OCI-LY7 (cell line): ENCODE results near the gene TFAP2A. TPM values are rescaled to one million over a fixed set of nuclear protein-coding genes. Genes with fewer than 3 reads are reported as not detected.

ENCODE experiments used
- BruUV-seq: library from RNA; stranded (reverse); fragments of 400-500 nt; replicated peaks from 2 replicates; lab custom pipeline; 2021; lab: Mats Ljungman, UMichigan
- CTCF ChIA-PET: fragments of 300-600 bp; sonication (Branson Sonifier 250); formaldehyde crosslinking; loops from one replicate; lab custom pipeline; 2022; ENCODE audit warnings: antibody characterized with exemption; ENCODE audit not compliant: unreplicated experiment; lab: Charles Lee
- POLR2A ChIA-PET: fragments of 300-600 bp; sonication (Branson Sonifier 250); formaldehyde crosslinking; loops from one replicate; lab custom pipeline; 2022; ENCODE audit warnings: antibody characterized with exemption; lab: Charles Lee
- DNase-seq: peaks from one replicate; pipeline ENCODE4 v3.0.0-alpha.2; 2015; ENCODE audit warnings: low spot score
- H2AFZ ChIP-seq: fragments of 200-600 bp; sonication (generic), shearing (Covaris generic); 2 replicates; pipeline ENCODE4 v1.6.1; 2014; ENCODE audit warnings: mild to moderate bottlenecking, antibody characterized with exemption, low read length, moderate library complexity
- H3K27ac ChIP-seq: fragments of 200-600 bp; sonication (generic); 2 replicates; pipeline ENCODE4 v1.5.1; 2014; ENCODE audit warnings: mixed run types, low read depth, mild to moderate bottlenecking, moderate library complexity, low read length, inconsistent platforms; ENCODE audit not compliant: poor library complexity, severe bottlenecking
- H3K36me3 ChIP-seq: fragments of 200-600 bp; sonication (generic); 2 replicates; pipeline ENCODE4 v1.6.1; 2014; ENCODE audit warnings: mild to moderate bottlenecking, antibody characterized with exemption, low read length, moderate library complexity, mixed read lengths; ENCODE audit not compliant: insufficient read depth
- H3K4me1 ChIP-seq: fragments of 200-600 bp; sonication (generic); 2 replicates; pipeline ENCODE4 v1.5.1; 2014; ENCODE audit warnings: mild to moderate bottlenecking, low read length; ENCODE audit not compliant: insufficient read depth, poor library complexity, severe bottlenecking
- H3K4me2 ChIP-seq: fragments of 200-600 bp; sonication (generic); 2 replicates; pipeline ENCODE4 v1.6.1; 2014; ENCODE audit warnings: mild to moderate bottlenecking, low read length
- H3K4me3 ChIP-seq: fragments of 200-600 bp; sonication (generic); 2 replicates; pipeline ENCODE4 v1.5.1; 2014; ENCODE audit warnings: mild to moderate bottlenecking, low read depth, low read length; ENCODE audit not compliant: poor library complexity, severe bottlenecking
- H3K79me2 ChIP-seq: fragments of 200-600 bp; sonication (generic); 2 replicates; pipeline ENCODE4 v1.6.1; 2016; ENCODE audit warnings: low read depth, mild to moderate bottlenecking, low read length, moderate library complexity, mixed read lengths; ENCODE audit not compliant: insufficient read depth
- H3K9me2 ChIP-seq: fragments of 200-600 bp; sonication (generic); 2 replicates; pipeline ENCODE4 v1.6.1; 2016; ENCODE audit warnings: mild to moderate bottlenecking, low read length, mixed read lengths; ENCODE audit not compliant: insufficient read depth
- H3K9me3 ChIP-seq: fragments of 200-600 bp; sonication (generic); 2 replicates; pipeline ENCODE4 v1.6.1; 2014; ENCODE audit warnings: mild to moderate bottlenecking, mixed run types, low read length, mixed read lengths
- H4K20me1 ChIP-seq: fragments of 200-600 bp; sonication (generic); 2 replicates; pipeline ENCODE4 v1.6.1; 2014; ENCODE audit warnings: mild to moderate bottlenecking, antibody characterized with exemption, low read length, moderate library complexity, mixed read lengths; ENCODE audit not compliant: insufficient read depth
- EZH2phosphoT487 ChIP-seq: fragments of 200-600 bp; sonication (generic); IDR thresholded peaks from 2 replicates; pipeline ENCODE4 v1.6.1; 2018; ENCODE audit warnings: low read depth, borderline replicate concordance, mild to moderate bottlenecking, mixed run types, antibody characterized with exemption, low read length, moderate library complexity, mixed read lengths
- intact Hi-C: fragments of 100-400 bp; cut with micrococcal nuclease; formaldehyde crosslinking; loops from one replicate; pipeline ENCODE4 v1.10.0; 2022; ENCODE audit not compliant: unreplicated experiment
- total RNA-seq, 2 experiments: library from RNA; depleted of rRNA in 1 of 2; stranded (reverse); fragments of >200 nt in 1 of 2; shearing (Covaris generic) in 1 of 2; gene quantifications; 2 replicates each; pipeline ENCODE4 v1.2.3, GENCODE V29; 2014 to 2022
- TF ChIP-seq, protein P1 (sequence below): fragments of 200-600 bp; sonication (generic); conservative IDR thresholded peaks from 2 replicates; pipeline ENCODE4 v1.5.1; 2014; ENCODE audit warnings: mild to moderate bottlenecking, antibody characterized with exemption, low read length, moderate library complexity, mixed read lengths

TFAP2A gene
- total RNA-seq, 2 experiments from 2014 or later: 2.0 to 3.3 TPM

DNA sequence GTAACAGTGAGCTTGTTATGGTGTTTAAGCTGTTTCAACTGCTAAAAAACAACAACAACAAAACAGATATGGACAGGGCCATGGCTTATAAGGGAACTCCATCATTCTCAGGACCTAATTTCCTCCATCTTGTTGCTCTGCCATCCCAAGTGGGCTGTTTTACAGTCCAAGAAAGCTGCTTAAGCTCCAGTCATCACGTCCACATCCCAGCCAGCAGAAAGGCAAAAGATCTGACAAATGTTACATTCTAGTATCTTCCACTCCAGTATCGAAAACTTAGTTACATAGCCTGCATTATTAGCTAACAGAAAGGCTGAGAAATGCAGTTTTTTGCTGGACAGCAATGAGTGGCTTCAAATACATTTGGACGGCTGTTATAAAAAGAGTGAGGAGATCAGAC lies 23.0 kb upstream of the TFAP2A start:
- no peak for TF ChIP-seq EZH2phosphoT487
- TF ChIP-seq, protein P1, sequence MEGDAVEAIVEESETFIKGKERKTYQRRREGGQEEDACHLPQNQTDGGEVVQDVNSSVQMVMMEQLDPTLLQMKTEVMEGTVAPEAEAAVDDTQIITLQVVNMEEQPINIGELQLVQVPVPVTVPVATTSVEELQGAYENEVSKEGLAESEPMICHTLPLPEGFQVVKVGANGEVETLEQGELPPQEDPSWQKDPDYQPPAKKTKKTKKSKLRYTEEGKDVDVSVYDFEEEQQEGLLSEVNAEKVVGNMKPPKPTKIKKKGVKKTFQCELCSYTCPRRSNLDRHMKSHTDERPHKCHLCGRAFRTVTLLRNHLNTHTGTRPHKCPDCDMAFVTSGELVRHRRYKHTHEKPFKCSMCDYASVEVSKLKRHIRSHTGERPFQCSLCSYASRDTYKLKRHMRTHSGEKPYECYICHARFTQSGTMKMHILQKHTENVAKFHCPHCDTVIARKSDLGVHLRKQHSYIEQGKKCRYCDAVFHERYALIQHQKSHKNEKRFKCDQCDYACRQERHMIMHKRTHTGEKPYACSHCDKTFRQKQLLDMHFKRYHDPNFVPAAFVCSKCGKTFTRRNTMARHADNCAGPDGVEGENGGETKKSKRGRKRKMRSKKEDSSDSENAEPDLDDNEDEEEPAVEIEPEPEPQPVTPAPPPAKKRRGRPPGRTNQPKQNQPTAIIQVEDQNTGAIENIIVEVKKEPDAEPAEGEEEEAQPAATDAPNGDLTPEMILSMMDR: no peak
- Histone ChIP-seq H3K4me3 (no peak overlapping the region), H3K27ac (no peak overlapping the region), H3K36me3 (no peaks in the 10 kb centered on the region), H3K4me1 (no peaks in the 10 kb centered on the region), H3K9me3 (no peaks in the 10 kb centered on the region), H2AFZ (no peak overlapping the region), H4K20me1 (no peaks in the 10 kb centered on the region), H3K79me2 (no peaks in the 10 kb centered on the region), H3K9me2 (no peaks in the 10 kb centered on the region), H3K4me2 (no peak overlapping the region)
- no peak for DNase-seq
- ChIA-PET CTCF (interaction anchor here (1.1 kb wide), 1 partner anchor 8 kb away, joined by 3 read pairs; no protein-coding TSS in a partner anchor), POLR2A (interaction anchor here (0.6 to 1.6 kb wide), 3 partner anchors 106 to 323 kb away, joined by 3 to 5 read pairs (median 4); no protein-coding TSS in a partner anchor)
- intact Hi-C loops: loop anchor here (10.0 kb wide), 1 partner anchor 1023 kb away; no protein-coding TSS in a partner anchor
- no TSS peak for BruUV-seq

DNA sequence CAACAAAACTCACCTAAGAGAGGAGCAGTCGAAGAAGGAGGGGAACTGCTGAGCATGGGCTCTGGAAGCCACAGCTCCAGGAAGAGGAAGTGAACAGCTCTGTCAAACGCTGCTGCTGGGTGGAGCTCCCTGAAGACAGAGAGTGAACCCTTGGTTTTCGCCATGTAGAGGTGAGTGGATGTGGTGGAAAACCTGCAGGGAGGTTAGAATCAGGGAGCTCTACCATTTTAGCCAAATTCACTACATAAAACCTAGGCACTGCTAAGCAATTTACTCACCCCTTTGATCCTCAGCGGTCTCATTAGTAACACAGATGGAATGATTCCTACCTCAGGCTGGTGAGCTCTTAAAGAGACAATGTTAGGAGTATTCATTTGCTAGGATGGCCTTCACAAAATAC lies 19.4 kb upstream of the TFAP2A start:
- Histone ChIP-seq H3K36me3 (no peaks in the 10 kb centered on the region), H2AFZ (peak overlapping the region; percentile 58; the same call in 1 of the 2 replicates), H3K79me2 (no peaks in the 10 kb centered on the region), H3K4me1 (peaks cover 8% of the 10 kb centered on the region), H3K4me3 (no peak overlapping the region), H3K4me2 (no peak overlapping the region), H3K27ac (no peak overlapping the region), H4K20me1 (no peaks in the 10 kb centered on the region), H3K9me3 (no peaks in the 10 kb centered on the region), H3K9me2 (no peaks in the 10 kb centered on the region)
- intact Hi-C loops: loop anchor here (2.0 to 10.0 kb wide), 2 partner anchors 1019 to 1451 kb away; no protein-coding TSS in a partner anchor
- DNase-seq: no peak
- TF ChIP-seq, protein P1: no peak
- no peak for TF ChIP-seq EZH2phosphoT487
- ChIA-PET CTCF (no interaction called here), POLR2A (interaction anchor here (0.5 to 2.7 kb wide), 4 partner anchors 10 to 403 kb away, joined by 3 to 8 read pairs (median 4); no protein-coding TSS in a partner anchor)
- BruUV-seq: no TSS peak

DNA sequence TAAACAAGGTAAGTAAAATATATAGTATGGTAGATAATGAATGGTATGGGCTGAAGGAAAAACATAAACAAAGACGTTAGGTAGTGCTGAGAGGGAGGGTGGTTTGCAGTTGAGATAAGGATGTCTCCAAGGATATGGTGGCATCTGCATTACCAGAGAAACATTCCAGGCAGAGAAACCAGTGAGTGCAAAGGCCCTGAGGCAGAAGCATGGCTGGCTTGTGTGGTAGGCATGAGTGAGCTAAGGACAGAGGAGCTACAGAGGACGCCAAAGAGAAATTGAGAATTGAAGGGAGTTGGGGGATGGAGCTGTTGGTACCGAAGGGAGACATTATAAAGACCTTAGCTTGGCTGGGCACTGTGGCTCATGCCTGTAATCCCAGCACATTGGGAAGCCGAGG lies 18.4 kb upstream of the TFAP2A start:
- Histone ChIP-seq H3K4me2 (no peak overlapping the region), H3K79me2 (no peaks in the 10 kb centered on the region), H3K36me3 (no peaks in the 10 kb centered on the region), H2AFZ (no peak overlapping the region), H3K4me3 (no peak overlapping the region), H3K27ac (no peak overlapping the region), H4K20me1 (no peaks in the 10 kb centered on the region), H3K9me2 (no peaks in the 10 kb centered on the region), H3K4me1 (peaks cover 8% of the 10 kb centered on the region), H3K9me3 (no peaks in the 10 kb centered on the region)
- ChIA-PET CTCF (no interaction called here), POLR2A (interaction anchor here (2.7 kb wide), 1 partner anchor 11 kb away, joined by 8 read pairs; no protein-coding TSS in a partner anchor)
- TF ChIP-seq EZH2phosphoT487: no peak
- intact Hi-C loops: loop anchor here (10.0 kb wide), 1 partner anchor 1019 kb away; no protein-coding TSS in a partner anchor
- no TSS peak for BruUV-seq
- DNase-seq: no peak
